ENCODE results near the gene CFL1.

DNA sequence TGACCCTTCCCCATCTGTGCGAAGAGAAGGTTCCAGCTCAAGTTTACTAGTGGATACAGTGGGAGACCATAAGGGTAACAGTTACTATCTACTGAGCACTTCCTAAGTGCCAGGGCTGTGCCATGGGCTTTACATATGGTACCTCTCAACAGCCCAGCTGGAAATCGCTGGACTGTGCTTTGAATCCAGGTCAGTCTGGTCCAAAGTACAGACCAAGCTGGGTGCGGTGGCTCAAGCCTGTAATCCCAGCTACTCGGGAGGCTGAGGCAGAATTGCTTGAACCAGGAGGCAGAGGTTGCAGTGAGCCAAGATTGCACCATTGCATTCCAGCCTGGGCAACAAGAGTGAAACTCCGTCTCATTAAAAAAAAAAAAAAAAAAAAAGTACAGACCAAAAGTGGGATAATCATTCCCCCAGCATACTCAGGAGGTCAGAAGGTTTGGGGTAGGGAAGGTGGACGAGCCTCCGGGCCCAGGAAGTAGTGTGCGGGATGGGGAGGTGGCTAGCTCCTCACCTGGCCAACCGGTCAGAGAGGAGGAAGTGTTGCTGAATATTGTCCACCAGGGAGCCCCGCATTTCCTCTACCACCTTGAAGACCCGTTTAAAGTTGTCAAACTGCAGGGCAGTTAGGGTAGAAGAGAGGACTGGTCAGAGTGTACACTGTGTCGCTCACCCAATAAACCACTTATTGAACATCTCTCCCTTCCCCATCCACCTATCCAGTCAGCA is 28.0 kb upstream of the CFL1 start:
- TF ChIP-seq POLR2A (IDR thresholded peaks at IDR 0.05), result no peak
- TF ChIP-seq CTCF (IDR thresholded peaks at IDR 0.05), result no peak

Measured in vagina (tissue), 2 donors.